Fibroblast of mammary gland (primary cell): ENCODE data around the gene ABCB7.
"Not testable (repeated sequence)": the region's sequence is repeated elsewhere in the genome, so short reads cannot be mapped to it uniquely, and the experiment has no call there.

Experiments used
- DNase-seq: peaks from one replicate; pipeline ENCODE4 v3.0.0-alpha.2; 2010; ENCODE audit warnings: low read depth
- H3K4me3 ChIP-seq: 2 replicates; pipeline ENCODE4 v1.5.1; 2011; ENCODE audit warnings: low read depth, mild to moderate bottlenecking, low read length, moderate library complexity; ENCODE audit not compliant: control insufficient read depth
- CTCF ChIP-seq: conservative IDR thresholded peaks from 2 replicates; pipeline ENCODE4 v1.5.1; 2011; ENCODE audit warnings: low read depth, low read length, inconsistent platforms; ENCODE audit not compliant: control insufficient read depth, insufficient read depth

ABCB7 gene

DNA sequence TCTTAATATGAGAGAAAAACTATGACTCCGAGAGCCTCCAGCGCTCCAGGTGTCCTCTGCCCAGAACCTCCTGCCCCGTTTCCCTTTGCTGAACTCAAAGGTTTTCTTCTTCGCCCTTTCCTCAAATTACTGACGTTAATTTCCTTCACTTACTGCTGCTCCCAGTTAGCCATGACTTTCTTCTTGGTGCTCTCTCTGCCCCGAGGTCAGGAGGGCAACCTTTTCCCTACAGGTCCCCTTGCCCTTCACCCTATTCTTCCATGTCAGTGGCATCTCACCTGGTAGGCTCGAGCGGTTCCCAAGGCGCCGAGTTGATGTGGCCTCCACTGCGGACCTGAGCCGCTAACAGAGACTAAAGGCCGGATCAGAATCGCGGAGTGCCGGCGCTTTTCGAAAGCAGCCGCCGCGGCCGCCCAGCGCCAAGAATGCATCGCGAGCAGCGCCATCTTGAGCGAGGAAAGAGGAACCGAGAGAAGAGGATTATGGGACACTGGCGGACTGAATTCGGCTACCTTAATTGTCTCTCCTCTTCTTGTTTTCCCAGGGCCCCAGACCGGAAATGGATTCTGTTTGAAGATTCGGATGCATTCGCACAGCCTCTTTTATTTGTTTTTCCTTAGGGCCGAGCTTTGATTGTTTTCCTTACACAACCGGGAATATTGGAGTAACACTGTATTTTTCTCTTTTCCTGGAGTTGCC lies at the start of gene ABCB7:
TSS of gene ABCB7 (minus strand) at position 457 of the 699 bp plus-strand sequence. CDS start at position 446, 11 bp downstream.
- H3K4me3 ChIP-seq: peak within 1 kb of the TSS; percentile 73
- peak; percentile 5 for TF ChIP-seq CTCF
- peak; percentile 76 for DNase-seq

- not testable (repeated sequence) for DNase-seq, H3K4me3 ChIP-seq
Observed at GRCh38 chrX:75188415-75189206, 32.5 kb upstream of the ABCB7 start.

DNA sequence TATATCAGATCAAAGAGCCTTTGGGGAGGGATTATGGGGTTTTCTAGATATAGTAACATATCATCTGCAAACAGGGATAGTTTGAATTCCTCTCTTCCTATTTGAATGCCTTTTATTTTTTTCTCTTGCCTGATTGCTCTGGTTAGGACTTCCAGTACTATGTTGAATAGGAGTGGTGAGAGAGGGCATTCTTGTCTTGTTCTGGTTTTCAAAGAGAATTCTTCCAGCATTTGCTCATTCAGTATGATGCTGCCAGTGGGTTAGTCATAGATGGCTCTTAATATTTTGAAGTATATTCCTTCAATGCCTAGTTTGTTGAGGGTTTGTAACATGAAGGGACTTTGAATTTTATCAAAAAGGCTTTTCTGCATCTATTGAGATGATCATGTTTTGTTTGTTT lies 25.6 kb upstream of the ABCB7 start:
- DNase-seq: peak; percentile 10
- H3K4me3 ChIP-seq: no peak overlapping the region
- no peak for TF ChIP-seq CTCF

GRCh38 chrX:75179536-75180293 lies 23.6 kb upstream of the ABCB7 start:
- not testable (repeated sequence) for DNase-seq

DNA sequence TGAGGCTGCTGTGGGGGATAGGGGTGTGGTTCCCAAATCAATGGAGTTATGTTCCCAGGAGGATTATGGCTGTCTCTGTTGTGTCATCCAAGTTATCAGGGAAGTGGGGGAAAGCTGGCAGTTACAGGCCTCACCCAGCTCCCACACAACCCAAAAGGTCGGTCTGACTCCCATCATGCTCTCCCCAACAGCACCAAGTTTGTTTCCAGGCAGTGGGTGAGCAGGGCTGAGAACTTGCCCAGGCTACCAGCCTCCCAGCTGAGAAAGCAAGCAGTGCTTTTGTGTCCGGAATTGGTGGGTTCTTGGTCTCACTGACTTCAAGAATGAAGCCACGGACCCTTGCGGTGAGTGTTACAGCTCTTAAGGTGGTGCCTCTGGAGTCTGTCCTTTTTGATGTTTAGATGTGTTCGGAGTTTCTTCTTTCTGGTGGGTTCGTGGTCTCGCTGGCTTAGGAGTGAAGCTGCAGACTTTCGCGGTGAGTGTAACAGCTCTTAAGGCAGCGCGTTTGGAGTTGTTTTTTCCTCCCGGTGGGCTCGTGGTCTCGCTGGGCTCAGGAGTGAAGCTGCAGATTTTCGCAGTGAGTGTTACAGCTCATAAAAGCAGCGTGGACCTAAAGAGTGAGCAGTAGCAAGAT lies 16.3 kb upstream of the ABCB7 start:
- H3K4me3 ChIP-seq, DNase-seq: not testable (repeated sequence)

More at GRCh38 chrX:75179536-75180293, 23.6 kb upstream of the ABCB7 start:
- H3K4me3 ChIP-seq: not testable (repeated sequence)

DNA sequence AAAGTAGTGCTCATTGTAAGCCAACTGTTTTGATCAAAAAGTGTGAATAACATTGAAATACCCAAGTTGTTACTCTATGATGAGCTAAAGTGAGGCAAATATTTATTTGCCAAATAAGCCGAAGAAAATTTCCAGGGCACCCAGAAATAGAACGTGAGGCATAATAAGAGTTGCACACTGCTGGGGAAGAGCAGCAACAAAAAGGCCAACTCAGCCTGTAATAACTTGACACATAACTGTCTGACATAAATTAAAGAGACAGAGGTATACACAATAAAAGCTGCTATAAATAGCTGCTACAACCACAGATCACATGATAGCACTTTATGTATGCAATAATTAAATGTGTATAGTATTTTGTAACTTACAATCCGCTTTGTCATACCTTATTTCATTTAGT lies 2.0 kb upstream of the ABCB7 start:
- TF ChIP-seq CTCF: no peak
- H3K4me3 ChIP-seq: no peak overlapping the region
- no peak for DNase-seq

DNA sequence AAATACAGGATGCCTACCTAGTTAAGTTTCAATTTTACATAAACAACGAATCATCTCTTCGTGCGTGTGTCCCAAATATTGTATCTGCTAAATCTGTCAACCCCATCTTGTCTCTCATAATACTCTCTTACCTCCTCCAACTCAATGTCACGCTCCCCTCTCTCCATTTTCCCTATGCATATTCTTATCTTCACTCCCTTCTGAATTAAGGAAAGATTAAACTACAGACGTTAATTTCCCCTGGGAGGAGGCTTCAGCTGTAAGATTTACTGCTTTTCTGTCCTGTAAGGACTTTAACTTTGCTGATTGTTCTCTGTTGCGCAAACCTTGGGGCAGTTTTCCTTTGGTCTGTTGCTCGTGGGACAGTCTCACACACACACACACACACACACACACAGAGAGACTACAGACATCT lies 455 bp upstream of the ABCB7 start:
- peak overlapping the region; percentile 73 for H3K4me3 ChIP-seq
- no peak for TF ChIP-seq CTCF
- DNase-seq: peak; percentile 58

GRCh38 chrX:75155447-75155826 lies 646 bp downstream of the ABCB7 start:
- peak overlapping the region; percentile 73 for H3K4me3 ChIP-seq
- no peak for TF ChIP-seq CTCF
- DNase-seq: peak; percentile 11
